ENCODE measurements around the gene UBE2O.

DNA sequence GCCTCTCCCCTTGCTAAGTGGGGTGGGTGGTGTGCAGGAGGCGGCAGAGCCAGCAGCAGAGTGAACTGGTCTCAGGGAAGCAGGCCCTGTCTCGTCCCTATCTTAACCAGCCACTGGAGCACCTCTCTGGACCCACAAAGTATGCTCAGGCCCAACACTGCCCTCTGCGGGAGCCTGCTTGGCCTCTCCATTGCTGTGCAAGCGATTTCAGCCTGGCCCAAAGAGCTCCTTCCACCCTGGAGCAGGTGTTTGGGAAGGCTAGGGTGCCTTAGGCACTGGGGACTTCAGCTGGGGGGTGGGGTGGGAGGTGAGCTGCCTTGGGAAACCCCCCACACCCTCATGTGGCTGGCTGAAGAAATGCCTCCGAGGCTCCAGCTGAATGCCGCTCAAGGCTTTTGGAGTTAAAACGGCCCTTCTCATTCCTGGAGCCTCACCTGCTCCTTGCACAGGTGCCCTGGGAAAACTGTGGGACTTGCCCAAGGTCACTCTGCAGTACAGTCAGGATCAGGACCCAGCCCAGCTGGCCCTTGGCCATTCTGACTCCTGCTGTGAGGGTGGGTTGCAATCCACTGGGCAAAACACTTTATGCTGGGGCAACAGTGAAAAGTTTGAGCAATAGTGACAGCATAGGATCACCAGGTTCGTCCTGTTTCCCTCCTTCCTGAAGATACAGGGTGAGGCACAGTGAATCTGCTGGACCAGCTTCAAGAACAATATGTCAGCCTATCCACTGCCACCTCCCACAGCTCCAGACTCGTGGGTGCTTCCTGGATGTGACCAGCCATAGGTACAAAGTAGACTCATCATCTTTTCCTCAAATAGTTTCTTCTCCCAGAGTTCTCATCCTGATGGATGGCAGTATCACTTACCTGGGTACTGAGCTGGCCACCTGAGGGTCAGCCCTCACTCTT, 5.9 kb upstream of the UBE2O start:
- TF ChIP-seq, protein P1, sequence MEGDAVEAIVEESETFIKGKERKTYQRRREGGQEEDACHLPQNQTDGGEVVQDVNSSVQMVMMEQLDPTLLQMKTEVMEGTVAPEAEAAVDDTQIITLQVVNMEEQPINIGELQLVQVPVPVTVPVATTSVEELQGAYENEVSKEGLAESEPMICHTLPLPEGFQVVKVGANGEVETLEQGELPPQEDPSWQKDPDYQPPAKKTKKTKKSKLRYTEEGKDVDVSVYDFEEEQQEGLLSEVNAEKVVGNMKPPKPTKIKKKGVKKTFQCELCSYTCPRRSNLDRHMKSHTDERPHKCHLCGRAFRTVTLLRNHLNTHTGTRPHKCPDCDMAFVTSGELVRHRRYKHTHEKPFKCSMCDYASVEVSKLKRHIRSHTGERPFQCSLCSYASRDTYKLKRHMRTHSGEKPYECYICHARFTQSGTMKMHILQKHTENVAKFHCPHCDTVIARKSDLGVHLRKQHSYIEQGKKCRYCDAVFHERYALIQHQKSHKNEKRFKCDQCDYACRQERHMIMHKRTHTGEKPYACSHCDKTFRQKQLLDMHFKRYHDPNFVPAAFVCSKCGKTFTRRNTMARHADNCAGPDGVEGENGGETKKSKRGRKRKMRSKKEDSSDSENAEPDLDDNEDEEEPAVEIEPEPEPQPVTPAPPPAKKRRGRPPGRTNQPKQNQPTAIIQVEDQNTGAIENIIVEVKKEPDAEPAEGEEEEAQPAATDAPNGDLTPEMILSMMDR (IDR thresholded peaks at IDR 0.05): peak; percentile 51
- TF ChIP-seq GATA2 (CRISPR knock-in tag; IDR thresholded peaks at IDR 0.05): no peak
- TF ChIP-seq FOXJ3 (CRISPR knock-in tag; IDR thresholded peaks at IDR 0.05): no peak
- no peak for TF ChIP-seq POLR2AphosphoS5 (IDR thresholded peaks at IDR 0.05; ENCODE audit: low read depth, low read length)
- no peak for TF ChIP-seq EP300 (IDR thresholded peaks at IDR 0.05; ENCODE audit: borderline replicate concordance in 1 of 2, low read depth in 1 of 2, low read length in 1 of 2)
- TF ChIP-seq ELF1 (IDR thresholded peaks at IDR 0.05): no peak
- peak; percentile 81 for TF ChIP-seq RAD21 (IDR thresholded peaks at IDR 0.05; ENCODE audit: low read length)
- TF ChIP-seq, protein P2, sequence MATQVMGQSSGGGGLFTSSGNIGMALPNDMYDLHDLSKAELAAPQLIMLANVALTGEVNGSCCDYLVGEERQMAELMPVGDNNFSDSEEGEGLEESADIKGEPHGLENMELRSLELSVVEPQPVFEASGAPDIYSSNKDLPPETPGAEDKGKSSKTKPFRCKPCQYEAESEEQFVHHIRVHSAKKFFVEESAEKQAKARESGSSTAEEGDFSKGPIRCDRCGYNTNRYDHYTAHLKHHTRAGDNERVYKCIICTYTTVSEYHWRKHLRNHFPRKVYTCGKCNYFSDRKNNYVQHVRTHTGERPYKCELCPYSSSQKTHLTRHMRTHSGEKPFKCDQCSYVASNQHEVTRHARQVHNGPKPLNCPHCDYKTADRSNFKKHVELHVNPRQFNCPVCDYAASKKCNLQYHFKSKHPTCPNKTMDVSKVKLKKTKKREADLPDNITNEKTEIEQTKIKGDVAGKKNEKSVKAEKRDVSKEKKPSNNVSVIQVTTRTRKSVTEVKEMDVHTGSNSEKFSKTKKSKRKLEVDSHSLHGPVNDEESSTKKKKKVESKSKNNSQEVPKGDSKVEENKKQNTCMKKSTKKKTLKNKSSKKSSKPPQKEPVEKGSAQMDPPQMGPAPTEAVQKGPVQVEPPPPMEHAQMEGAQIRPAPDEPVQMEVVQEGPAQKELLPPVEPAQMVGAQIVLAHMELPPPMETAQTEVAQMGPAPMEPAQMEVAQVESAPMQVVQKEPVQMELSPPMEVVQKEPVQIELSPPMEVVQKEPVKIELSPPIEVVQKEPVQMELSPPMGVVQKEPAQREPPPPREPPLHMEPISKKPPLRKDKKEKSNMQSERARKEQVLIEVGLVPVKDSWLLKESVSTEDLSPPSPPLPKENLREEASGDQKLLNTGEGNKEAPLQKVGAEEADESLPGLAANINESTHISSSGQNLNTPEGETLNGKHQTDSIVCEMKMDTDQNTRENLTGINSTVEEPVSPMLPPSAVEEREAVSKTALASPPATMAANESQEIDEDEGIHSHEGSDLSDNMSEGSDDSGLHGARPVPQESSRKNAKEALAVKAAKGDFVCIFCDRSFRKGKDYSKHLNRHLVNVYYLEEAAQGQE (IDR thresholded peaks at IDR 0.05; ENCODE audit: low read depth, low read length): no peak
- TF ChIP-seq CHD2 (IDR thresholded peaks at IDR 0.05; ENCODE audit: low read length, partially characterized antibody): no peak
- TF ChIP-seq, protein P3, sequence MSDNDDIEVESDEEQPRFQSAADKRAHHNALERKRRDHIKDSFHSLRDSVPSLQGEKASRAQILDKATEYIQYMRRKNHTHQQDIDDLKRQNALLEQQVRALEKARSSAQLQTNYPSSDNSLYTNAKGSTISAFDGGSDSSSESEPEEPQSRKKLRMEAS (IDR thresholded peaks at IDR 0.05; ENCODE audit: low read depth): no peak
- 0 out of 2 replicates have a peak, but pooled peaks have one; percentile 7 for TF ChIP-seq RCOR1 (IDR thresholded peaks at IDR 0.05; ENCODE audit: low read length)
- TF ChIP-seq ZBTB33 (IDR thresholded peaks at IDR 0.05; ENCODE audit: borderline replicate concordance, low read depth): no peak
- peak; percentile 81 for TF ChIP-seq SMC3 (IDR thresholded peaks at IDR 0.05; ENCODE audit: low read depth, low read length)

Measured in SK-N-SH (cell line).